HCT116 (cell line): ENCODE data around the gene CDK9. TPM values are rescaled to one million over a fixed set of nuclear protein-coding genes. Genes with fewer than 3 reads are reported as not detected.
A peak's percentile ranks its signal among the peaks of the same experiment; 100 is the strongest.

Experiments
- ATAC-seq: fragments of 200-7000 bp; cut with Tn5 transposase; 2 replicates; pipeline ENCODE4 v1.9.1; 2020; ENCODE audit warnings: mild to moderate bottlenecking, moderate library complexity
- BruUV-seq: library from RNA; stranded (reverse); fragments of 400-500 nt; replicated peaks from 2 replicates; lab custom pipeline; 2021; lab: Mats Ljungman, UMichigan
- CTCF ChIA-PET: fragments of 300-600 bp; sonication (Branson Sonifier 250); formaldehyde crosslinking; loops from one replicate; lab custom pipeline; 2021; ENCODE audit warnings: antibody characterized with exemption; lab: Charles Lee
- POLR2A ChIA-PET: fragments of 300-600, 350-600 bp; sonication (Branson Sonifier 250); formaldehyde crosslinking; loops from one replicate; lab custom pipeline; 2021; ENCODE audit warnings: antibody characterized with exemption; lab: Charles Lee
- RAD21 ChIA-PET, 2 experiments: fragments of 300-600 bp; sonication (Branson Sonifier 250); formaldehyde crosslinking; loops; one replicate each; lab custom pipeline; 2023; ENCODE audit warnings: low total read pairs in 2 of 2; ENCODE audit not compliant: uncharacterized antibody in 2 of 2, unreplicated experiment in 2 of 2, low non-redundant PET in 1 of 2; lab: Charles Lee
- DNase-seq: peaks from one replicate; pipeline ENCODE4 v3.0.0-alpha.2; 2010; ENCODE audit warnings: low read depth, low spot score
- H2AFZ ChIP-seq: fragments of 200-600 bp; shearing (Covaris generic), sonication (generic); 2 replicates; pipeline ENCODE4 v1.6.1; 2017; ENCODE audit warnings: low read depth, mixed run types, mixed read lengths, antibody characterized with exemption, low read length; ENCODE audit not compliant: poor library complexity, severe bottlenecking
- H3K27ac ChIP-seq: 2 replicates; pipeline ENCODE4 v1.5.1; 2012; ENCODE audit warnings: low read depth, low read length
- H3K27me3 ChIP-seq: fragments of 200-600 bp; sonication (generic); 2 replicates; pipeline ENCODE4 v1.6.1; 2016; ENCODE audit warnings: mixed run types, low read length, mixed read lengths; ENCODE audit not compliant: insufficient read depth
- H3K36me3 ChIP-seq, 2 experiments: fragments of 200-500 bp in 1 of 2; fragments of 200-600 bp in 1 of 2; sonication (Bioruptor generic) in 1 of 2; sonication (generic) in 1 of 2; 2 replicates each; pipeline versions ENCODE4 v1.5.1 to v1.6.1; 2014 to 2016; ENCODE audit warnings: low read length in 2 of 2, inconsistent platforms in 1 of 2, mixed read lengths in 1 of 2, mixed run types in 1 of 2; ENCODE audit not compliant: insufficient read depth in 2 of 2, control insufficient read depth in 1 of 2
- H3K4me1 ChIP-seq, 2 experiments: fragments of 200-600 bp in 1 of 2; sonication (generic) in 1 of 2; 2 replicates each; pipeline versions ENCODE4 v1.5.1 to v1.6.1; 2012 to 2017; ENCODE audit warnings: low read length in 2 of 2, inconsistent platforms in 1 of 2, mild to moderate bottlenecking in 1 of 2, mixed read lengths in 1 of 2, mixed run types in 1 of 2, moderate library complexity in 1 of 2; ENCODE audit not compliant: insufficient read depth in 2 of 2, control insufficient read depth in 1 of 2
- H3K4me2 ChIP-seq: fragments of 200-600 bp; sonication (generic); 2 replicates; pipeline ENCODE4 v1.6.1; 2017; ENCODE audit warnings: mixed run types, low read length, mixed read lengths
- H3K4me3 ChIP-seq, 2 experiments: fragments of 200-600 bp in 1 of 2; sonication (generic) in 1 of 2; replicated peaks in 1 of 2; 2 replicates each; pipeline ENCODE4 v1.5.1; 2011 to 2016; ENCODE audit warnings: low read length in 2 of 2, control low read depth in 1 of 2, low read depth in 1 of 2, mild to moderate bottlenecking in 1 of 2, mixed read lengths in 1 of 2, mixed run types in 1 of 2
- H3K79me2 ChIP-seq: fragments of 200-600 bp; sonication (generic); 2 replicates; pipeline ENCODE4 v1.6.1; 2017; ENCODE audit warnings: mild to moderate bottlenecking, mixed run types, low read length, moderate library complexity, mixed read lengths; ENCODE audit not compliant: insufficient read depth
- H3K9ac ChIP-seq: fragments of 200-600 bp; sonication (generic); 2 replicates; pipeline ENCODE4 v1.6.1; 2016; ENCODE audit warnings: low read length, mixed read lengths
- H3K9me2 ChIP-seq: fragments of 200-600 bp; sonication (generic), shearing (Covaris generic); 2 replicates; pipeline ENCODE4 v1.6.1; 2017; ENCODE audit warnings: mixed run types, mild to moderate bottlenecking, moderate library complexity; ENCODE audit not compliant: insufficient read depth
- H3K9me3 ChIP-seq, 2 experiments: fragments of 200-500 bp in 1 of 2; fragments of 200-600 bp in 1 of 2; sonication (Bioruptor generic) in 1 of 2; sonication (generic) in 1 of 2; 2 replicates each; pipeline ENCODE4 v1.6.1; 2014 to 2017; ENCODE audit warnings: low read length in 2 of 2, mixed read lengths in 2 of 2, inconsistent platforms in 1 of 2, low read depth in 1 of 2, mild to moderate bottlenecking in 1 of 2, mixed run types in 1 of 2, moderate library complexity in 1 of 2; ENCODE audit not compliant: control insufficient read depth in 1 of 2, insufficient read depth in 1 of 2
- H4K20me1 ChIP-seq: fragments of 200-600 bp; sonication (generic), shearing (Covaris generic); 2 replicates; pipeline ENCODE4 v1.6.1; 2017; ENCODE audit warnings: mixed run types, mild to moderate bottlenecking, moderate library complexity; ENCODE audit not compliant: insufficient read depth
- CBX3 ChIP-seq: IDR thresholded peaks from 2 replicates; pipeline ENCODE4 v1.6.1; 2012; ENCODE audit warnings: low read depth
- EGR1 ChIP-seq: IDR thresholded peaks from 2 replicates; pipeline ENCODE4 v1.6.1; 2012; ENCODE audit warnings: low read depth
- EZH2 ChIP-seq: fragments of 200-600 bp; sonication (generic); IDR thresholded peaks from 2 replicates; pipeline ENCODE4 v1.6.1; 2017; ENCODE audit warnings: antibody characterized with exemption, mixed run types
- EZH2phosphoT487 ChIP-seq: fragments of 200-600 bp; IDR thresholded peaks from 2 replicates; pipeline ENCODE4 v1.6.1; 2018; ENCODE audit warnings: antibody characterized with exemption, borderline replicate concordance
- FOSL1 ChIP-seq: IDR thresholded peaks from 2 replicates; pipeline ENCODE4 v1.6.1; 2012; ENCODE audit warnings: low read depth
- JUND ChIP-seq: IDR thresholded peaks from 2 replicates; pipeline ENCODE4 v1.6.1; 2012
- POLR2A ChIP-seq: IDR thresholded peaks from 2 replicates; pipeline ENCODE4 v1.7.0; 2011; ENCODE audit warnings: borderline replicate concordance; ENCODE audit not compliant: insufficient read depth, insufficient read length; ENCODE audit errors: extremely low read depth
- POLR2AphosphoS5 ChIP-seq: IDR thresholded peaks from 2 replicates; pipeline ENCODE4 v1.6.1; 2011; ENCODE audit warnings: mild to moderate bottlenecking, low read depth, low read length, moderate library complexity
- RAD21 ChIP-seq: IDR thresholded peaks from 2 replicates; pipeline ENCODE4 v1.6.1; 2012; ENCODE audit warnings: low read depth, mild to moderate bottlenecking
- SIN3A ChIP-seq: IDR thresholded peaks from 2 replicates; pipeline ENCODE4 v1.6.1; 2012; ENCODE audit warnings: low read depth
- SRF ChIP-seq: IDR thresholded peaks from 2 replicates; pipeline ENCODE4 v1.6.1; 2012; ENCODE audit warnings: low read depth
- ZFX ChIP-seq: fragments of 450-650 bp; IDR thresholded peaks from 2 replicates; pipeline ENCODE4 v1.6.1; 2017
- intact Hi-C: fragments of 100-400 bp; cut with micrococcal nuclease; formaldehyde crosslinking; loops from 2 replicates; pipeline ENCODE4 v1.10.0; 2022
- total RNA-seq: library from RNA; stranded (reverse); gene quantifications from one replicate; pipeline ENCODE4 v1.2.1, GENCODE V29; 2021; ENCODE audit not compliant: unreplicated experiment
- TF ChIP-seq, protein P1 (sequence below): IDR thresholded peaks from 2 replicates; pipeline ENCODE4 v1.6.1; 2012
- TF ChIP-seq, protein P2 (sequence below): IDR thresholded peaks from 2 replicates; pipeline ENCODE4 v1.6.1; 2012
- TF ChIP-seq, protein P3 (sequence below): IDR thresholded peaks from 2 replicates; pipeline ENCODE4 v1.6.1; 2012; ENCODE audit warnings: low read depth
- TF ChIP-seq, protein P4 (sequence below), 3 experiments: fragments of 200-600 bp in 1 of 3; sonication (generic) in 1 of 3; IDR thresholded peaks in 2 of 3; conservative IDR thresholded peaks in 1 of 3; 2 replicates each; pipeline ENCODE4 v1.5.1; 2012 to 2017; ENCODE audit warnings: low read depth in 2 of 3, low read length in 2 of 3, antibody characterized with exemption in 1 of 3, borderline replicate concordance in 1 of 3, control low read depth in 1 of 3, mild to moderate bottlenecking in 1 of 3, mixed read lengths in 1 of 3, mixed run types in 1 of 3, moderate library complexity in 1 of 3; ENCODE audit not compliant: insufficient read depth in 1 of 3

The CDK9 gene
- total RNA-seq, 1 experiment from 2014 or later, result 102 TPM

DNA sequence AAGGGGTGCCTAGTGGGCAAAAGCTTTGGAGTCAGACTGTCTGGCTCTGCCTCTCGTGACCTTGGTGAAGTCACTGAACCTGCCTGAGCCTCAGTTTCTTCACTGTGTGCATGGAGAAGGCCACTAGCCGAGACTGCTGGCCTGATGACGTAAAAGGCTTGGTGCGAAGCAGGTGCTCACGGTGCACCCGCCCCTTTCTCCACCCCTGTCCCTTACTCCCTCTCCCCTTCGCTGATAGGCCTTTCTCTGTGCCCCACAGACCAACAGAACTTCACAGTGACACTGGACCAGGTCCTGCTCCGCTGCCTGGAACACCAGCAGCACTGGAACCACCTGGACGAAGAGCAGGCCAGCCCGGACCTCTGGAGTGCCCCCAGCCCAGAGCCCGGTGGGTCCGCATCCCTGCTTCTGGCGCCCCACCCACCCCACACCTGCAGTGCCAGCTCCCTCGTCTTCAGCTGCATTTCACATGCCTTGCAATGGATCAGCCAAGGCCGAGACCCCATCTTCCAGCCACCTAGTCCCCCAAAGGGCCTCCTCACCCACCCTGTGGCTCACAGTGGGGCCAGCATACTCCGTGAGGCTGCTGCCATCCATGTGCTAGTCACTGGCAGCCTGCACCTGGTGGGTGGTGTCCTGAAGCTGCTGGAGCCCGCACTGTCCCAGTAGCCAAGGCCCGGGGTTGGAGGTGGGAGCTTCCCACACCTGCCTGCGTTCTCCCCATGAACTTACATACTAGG, 27.3 kb downstream of the CDK9 start:
- Histone ChIP-seq H3K36me3 (peaks cover 20 to 35% of the 10 kb centered on the region in 2 experiments; a peak in 3 of 4 replicates), H4K20me1 (no peaks in the 10 kb centered on the region), H2AFZ (no peak overlapping the region), H3K27me3 (no peaks in the 10 kb centered on the region), H3K4me1 (peaks cover 0 to 12% of the 10 kb centered on the region in 2 experiments; a peak in 2 of 4 replicates), H3K9ac (no peak overlapping the region), H3K9me3 (no peaks in the 10 kb centered on the region), H3K79me2 (no peaks in the 10 kb centered on the region), H3K9me2 (no peaks in the 10 kb centered on the region), H3K4me3 (no peak overlapping the region), H3K27ac (no peak overlapping the region; the same call in 1 of the 2 replicates), H3K4me2 (no peak overlapping the region)
- CTCF ChIA-PET, result no interaction called here
- BruUV-seq, result no TSS peak
- intact Hi-C loops, result no loop called here
- ATAC-seq (no peak), DNase-seq (no peak)
- TF ChIP-seq, protein P1, sequence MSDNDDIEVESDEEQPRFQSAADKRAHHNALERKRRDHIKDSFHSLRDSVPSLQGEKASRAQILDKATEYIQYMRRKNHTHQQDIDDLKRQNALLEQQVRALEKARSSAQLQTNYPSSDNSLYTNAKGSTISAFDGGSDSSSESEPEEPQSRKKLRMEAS, result no peak
- TF ChIP-seq CBX3 (no peak), EZH2phosphoT487 (no peak), EZH2 (no peak), SIN3A (no peak), SRF (no peak), EGR1 (no peak)
- POLR2A ChIA-PET, result no interaction called here
- RAD21 ChIA-PET, result no interaction called here

DNA sequence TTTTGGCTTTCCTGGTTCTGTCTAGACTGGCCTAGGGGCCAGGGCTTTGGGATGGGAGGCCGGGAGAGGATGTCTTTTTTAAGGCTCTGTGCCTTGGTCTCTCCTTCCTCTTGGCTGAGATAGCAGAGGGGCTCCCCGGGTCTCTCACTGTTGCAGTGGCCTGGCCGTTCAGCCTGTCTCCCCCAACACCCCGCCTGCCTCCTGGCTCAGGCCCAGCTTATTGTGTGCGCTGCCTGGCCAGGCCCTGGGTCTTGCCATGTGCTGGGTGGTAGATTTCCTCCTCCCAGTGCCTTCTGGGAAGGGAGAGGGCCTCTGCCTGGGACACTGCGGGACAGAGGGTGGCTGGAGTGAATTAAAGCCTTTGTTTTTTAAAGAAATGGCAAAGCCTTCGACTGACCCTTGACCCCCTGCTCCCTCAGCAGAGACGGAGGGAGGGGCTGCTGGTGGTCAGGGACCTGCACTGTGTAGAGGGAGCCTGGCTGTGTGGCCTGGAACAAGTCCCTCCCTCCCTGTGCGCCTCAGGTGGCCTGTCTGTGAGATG, 27.9 kb downstream of the CDK9 start:
- intact Hi-C loops, result no loop called here
- no peak overlapping the region for H3K4me3 ChIP-seq
- no peak overlapping the region for H3K27ac ChIP-seq
- ChIA-PET RAD21 (no interaction called here), POLR2A (no interaction called here), CTCF (no interaction called here)
- H3K4me1 ChIP-seq, result peaks cover 0 to 12% of the 10 kb centered on the region in 2 experiments; a peak in 2 of 4 replicates
- H3K4me2 ChIP-seq, result no peak overlapping the region
- H3K36me3 ChIP-seq, result peaks cover 20 to 32% of the 10 kb centered on the region in 2 experiments; a peak in 3 of 4 replicates
- no peaks in the 10 kb centered on the region for H3K9me3 ChIP-seq
- no peaks in the 10 kb centered on the region for H3K27me3 ChIP-seq
- no peak overlapping the region for H3K9ac ChIP-seq
- no peak for DNase-seq
- no peak for ATAC-seq
- no peaks in the 10 kb centered on the region for H3K9me2 ChIP-seq
- no peaks in the 10 kb centered on the region for H3K79me2 ChIP-seq
- TSS peak; percentile 8 for BruUV-seq
- no peaks in the 10 kb centered on the region for H4K20me1 ChIP-seq
- no peak overlapping the region for H2AFZ ChIP-seq
- TF ChIP-seq POLR2AphosphoS5 (no peak), FOSL1 (no peak), EGR1 (no peak), JUND (no peak), POLR2A (no peak), ZFX (no peak), RAD21 (no peak)
- TF ChIP-seq, protein P2, sequence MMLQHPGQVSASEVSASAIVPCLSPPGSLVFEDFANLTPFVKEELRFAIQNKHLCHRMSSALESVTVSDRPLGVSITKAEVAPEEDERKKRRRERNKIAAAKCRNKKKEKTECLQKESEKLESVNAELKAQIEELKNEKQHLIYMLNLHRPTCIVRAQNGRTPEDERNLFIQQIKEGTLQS, result no peak
- TF ChIP-seq, protein P3, sequence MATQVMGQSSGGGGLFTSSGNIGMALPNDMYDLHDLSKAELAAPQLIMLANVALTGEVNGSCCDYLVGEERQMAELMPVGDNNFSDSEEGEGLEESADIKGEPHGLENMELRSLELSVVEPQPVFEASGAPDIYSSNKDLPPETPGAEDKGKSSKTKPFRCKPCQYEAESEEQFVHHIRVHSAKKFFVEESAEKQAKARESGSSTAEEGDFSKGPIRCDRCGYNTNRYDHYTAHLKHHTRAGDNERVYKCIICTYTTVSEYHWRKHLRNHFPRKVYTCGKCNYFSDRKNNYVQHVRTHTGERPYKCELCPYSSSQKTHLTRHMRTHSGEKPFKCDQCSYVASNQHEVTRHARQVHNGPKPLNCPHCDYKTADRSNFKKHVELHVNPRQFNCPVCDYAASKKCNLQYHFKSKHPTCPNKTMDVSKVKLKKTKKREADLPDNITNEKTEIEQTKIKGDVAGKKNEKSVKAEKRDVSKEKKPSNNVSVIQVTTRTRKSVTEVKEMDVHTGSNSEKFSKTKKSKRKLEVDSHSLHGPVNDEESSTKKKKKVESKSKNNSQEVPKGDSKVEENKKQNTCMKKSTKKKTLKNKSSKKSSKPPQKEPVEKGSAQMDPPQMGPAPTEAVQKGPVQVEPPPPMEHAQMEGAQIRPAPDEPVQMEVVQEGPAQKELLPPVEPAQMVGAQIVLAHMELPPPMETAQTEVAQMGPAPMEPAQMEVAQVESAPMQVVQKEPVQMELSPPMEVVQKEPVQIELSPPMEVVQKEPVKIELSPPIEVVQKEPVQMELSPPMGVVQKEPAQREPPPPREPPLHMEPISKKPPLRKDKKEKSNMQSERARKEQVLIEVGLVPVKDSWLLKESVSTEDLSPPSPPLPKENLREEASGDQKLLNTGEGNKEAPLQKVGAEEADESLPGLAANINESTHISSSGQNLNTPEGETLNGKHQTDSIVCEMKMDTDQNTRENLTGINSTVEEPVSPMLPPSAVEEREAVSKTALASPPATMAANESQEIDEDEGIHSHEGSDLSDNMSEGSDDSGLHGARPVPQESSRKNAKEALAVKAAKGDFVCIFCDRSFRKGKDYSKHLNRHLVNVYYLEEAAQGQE, result no peak
- TF ChIP-seq, protein P4, sequence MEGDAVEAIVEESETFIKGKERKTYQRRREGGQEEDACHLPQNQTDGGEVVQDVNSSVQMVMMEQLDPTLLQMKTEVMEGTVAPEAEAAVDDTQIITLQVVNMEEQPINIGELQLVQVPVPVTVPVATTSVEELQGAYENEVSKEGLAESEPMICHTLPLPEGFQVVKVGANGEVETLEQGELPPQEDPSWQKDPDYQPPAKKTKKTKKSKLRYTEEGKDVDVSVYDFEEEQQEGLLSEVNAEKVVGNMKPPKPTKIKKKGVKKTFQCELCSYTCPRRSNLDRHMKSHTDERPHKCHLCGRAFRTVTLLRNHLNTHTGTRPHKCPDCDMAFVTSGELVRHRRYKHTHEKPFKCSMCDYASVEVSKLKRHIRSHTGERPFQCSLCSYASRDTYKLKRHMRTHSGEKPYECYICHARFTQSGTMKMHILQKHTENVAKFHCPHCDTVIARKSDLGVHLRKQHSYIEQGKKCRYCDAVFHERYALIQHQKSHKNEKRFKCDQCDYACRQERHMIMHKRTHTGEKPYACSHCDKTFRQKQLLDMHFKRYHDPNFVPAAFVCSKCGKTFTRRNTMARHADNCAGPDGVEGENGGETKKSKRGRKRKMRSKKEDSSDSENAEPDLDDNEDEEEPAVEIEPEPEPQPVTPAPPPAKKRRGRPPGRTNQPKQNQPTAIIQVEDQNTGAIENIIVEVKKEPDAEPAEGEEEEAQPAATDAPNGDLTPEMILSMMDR (IDR thresholded peaks at IDR 0.05 in 2 of 3, conservative IDR thresholded peaks at IDR 0.05 in 1 of 3; ENCODE audit: borderline replicate concordance in 1 of 3, insufficient read depth in 1 of 3, low read depth in 2 of 3, low read length in 2 of 3), result no peak
